K562 (cell line): ENCODE data around the gene CNTNAP4. TPM values are rescaled to one million over a fixed set of nuclear protein-coding genes. Genes with fewer than 3 reads are reported as not detected.

Experiments
- CBX5 ChIP-seq: IDR thresholded peaks from 2 replicates; pipeline ENCODE4 v1.6.1; 2014; ENCODE audit warnings: low read depth, borderline replicate concordance
- SMARCA4 ChIP-seq: fragments of 450-650 bp; IDR thresholded peaks from 2 replicates; pipeline ENCODE4 v1.6.1; 2016
- ZNF121 ChIP-seq: sonication (generic); formaldehyde crosslinking; conservative IDR thresholded peaks from 2 replicates; pipeline ENCODE4 v1.8.0; 2022; ENCODE audit warnings: missing genetic modification reagents
- ZNF175 ChIP-seq: fragments of 200-800 bp; sonication (Bioruptor generic); IDR thresholded peaks from 2 replicates; pipeline ENCODE4 v1.6.1; 2016; ENCODE audit warnings: low read depth, mild to moderate bottlenecking, missing genetic modification characterization, missing compliant biosample characterization
- polyA plus RNA-seq, 8 experiments: library from polyadenylated mRNA; depleted of rRNA in 4 of 8; stranded (reverse) in 5 of 8; unstranded in 3 of 8; fragments of >200 nt; fragmentation: Nextera tagmentation in 2 of 8; fragmentation: Illumina TruSeq in 1 of 8; extraction: Ambion mirVana in 2 of 8; extraction: Trizol in 1 of 8; gene quantifications; 2 replicates each; pipeline versions ENCODE4 v1.2.1 to v1.2.3, GENCODE V29; 2011 to 2014; ENCODE audit warnings: inconsistent platforms in 1 of 8, missing spikeins in 1 of 8
- total RNA-seq, 7 experiments: library from RNA; depleted of rRNA in 6 of 7; stranded (reverse); fragments of >200 nt in 6 of 7; fragmentation: Illumina TruSeq in 2 of 7; extraction: Trizol in 2 of 7; gene quantifications; 2 replicates each; pipeline versions ENCODE4 v1.2.1 to v1.2.3, GENCODE V29; 2011 to 2021; ENCODE audit warnings: low replicate concordance in 1 of 7
- TF ChIP-seq, protein P1 (sequence below), 2 experiments: fragments of 450-650 bp; IDR thresholded peaks; 2 replicates each; pipeline ENCODE4 v1.6.1; 2016; ENCODE audit warnings: mild to moderate bottlenecking in 2 of 2, borderline replicate concordance in 1 of 2, low read depth in 1 of 2, moderate library complexity in 1 of 2

CNTNAP4 gene
- total and polyA plus RNA-seq, 9 of the 15 experiments (the other 6 are each of a cell fraction or from before 2014, with no cell fraction given), result not detected

DNA sequence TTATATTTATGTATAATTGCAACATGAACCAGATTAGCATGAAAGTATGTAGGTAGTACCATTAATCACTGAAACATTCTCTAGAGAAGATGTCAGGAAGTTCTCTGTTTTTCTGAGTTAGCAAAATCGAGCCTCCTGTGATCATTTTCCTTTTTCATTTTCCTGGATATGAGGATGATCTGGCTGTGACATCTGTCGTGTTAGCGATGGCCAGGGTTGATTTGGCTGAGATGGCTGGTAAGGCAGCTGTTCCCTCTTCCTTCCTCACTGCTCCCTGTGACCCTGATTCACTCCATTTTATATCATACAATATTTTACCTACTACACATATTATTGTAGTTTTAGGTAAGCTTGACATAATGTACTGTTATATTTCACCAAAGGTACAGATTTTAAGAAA lies 10.3 kb downstream of the CNTNAP4 start (continued):
- TF ChIP-seq, protein P1, sequence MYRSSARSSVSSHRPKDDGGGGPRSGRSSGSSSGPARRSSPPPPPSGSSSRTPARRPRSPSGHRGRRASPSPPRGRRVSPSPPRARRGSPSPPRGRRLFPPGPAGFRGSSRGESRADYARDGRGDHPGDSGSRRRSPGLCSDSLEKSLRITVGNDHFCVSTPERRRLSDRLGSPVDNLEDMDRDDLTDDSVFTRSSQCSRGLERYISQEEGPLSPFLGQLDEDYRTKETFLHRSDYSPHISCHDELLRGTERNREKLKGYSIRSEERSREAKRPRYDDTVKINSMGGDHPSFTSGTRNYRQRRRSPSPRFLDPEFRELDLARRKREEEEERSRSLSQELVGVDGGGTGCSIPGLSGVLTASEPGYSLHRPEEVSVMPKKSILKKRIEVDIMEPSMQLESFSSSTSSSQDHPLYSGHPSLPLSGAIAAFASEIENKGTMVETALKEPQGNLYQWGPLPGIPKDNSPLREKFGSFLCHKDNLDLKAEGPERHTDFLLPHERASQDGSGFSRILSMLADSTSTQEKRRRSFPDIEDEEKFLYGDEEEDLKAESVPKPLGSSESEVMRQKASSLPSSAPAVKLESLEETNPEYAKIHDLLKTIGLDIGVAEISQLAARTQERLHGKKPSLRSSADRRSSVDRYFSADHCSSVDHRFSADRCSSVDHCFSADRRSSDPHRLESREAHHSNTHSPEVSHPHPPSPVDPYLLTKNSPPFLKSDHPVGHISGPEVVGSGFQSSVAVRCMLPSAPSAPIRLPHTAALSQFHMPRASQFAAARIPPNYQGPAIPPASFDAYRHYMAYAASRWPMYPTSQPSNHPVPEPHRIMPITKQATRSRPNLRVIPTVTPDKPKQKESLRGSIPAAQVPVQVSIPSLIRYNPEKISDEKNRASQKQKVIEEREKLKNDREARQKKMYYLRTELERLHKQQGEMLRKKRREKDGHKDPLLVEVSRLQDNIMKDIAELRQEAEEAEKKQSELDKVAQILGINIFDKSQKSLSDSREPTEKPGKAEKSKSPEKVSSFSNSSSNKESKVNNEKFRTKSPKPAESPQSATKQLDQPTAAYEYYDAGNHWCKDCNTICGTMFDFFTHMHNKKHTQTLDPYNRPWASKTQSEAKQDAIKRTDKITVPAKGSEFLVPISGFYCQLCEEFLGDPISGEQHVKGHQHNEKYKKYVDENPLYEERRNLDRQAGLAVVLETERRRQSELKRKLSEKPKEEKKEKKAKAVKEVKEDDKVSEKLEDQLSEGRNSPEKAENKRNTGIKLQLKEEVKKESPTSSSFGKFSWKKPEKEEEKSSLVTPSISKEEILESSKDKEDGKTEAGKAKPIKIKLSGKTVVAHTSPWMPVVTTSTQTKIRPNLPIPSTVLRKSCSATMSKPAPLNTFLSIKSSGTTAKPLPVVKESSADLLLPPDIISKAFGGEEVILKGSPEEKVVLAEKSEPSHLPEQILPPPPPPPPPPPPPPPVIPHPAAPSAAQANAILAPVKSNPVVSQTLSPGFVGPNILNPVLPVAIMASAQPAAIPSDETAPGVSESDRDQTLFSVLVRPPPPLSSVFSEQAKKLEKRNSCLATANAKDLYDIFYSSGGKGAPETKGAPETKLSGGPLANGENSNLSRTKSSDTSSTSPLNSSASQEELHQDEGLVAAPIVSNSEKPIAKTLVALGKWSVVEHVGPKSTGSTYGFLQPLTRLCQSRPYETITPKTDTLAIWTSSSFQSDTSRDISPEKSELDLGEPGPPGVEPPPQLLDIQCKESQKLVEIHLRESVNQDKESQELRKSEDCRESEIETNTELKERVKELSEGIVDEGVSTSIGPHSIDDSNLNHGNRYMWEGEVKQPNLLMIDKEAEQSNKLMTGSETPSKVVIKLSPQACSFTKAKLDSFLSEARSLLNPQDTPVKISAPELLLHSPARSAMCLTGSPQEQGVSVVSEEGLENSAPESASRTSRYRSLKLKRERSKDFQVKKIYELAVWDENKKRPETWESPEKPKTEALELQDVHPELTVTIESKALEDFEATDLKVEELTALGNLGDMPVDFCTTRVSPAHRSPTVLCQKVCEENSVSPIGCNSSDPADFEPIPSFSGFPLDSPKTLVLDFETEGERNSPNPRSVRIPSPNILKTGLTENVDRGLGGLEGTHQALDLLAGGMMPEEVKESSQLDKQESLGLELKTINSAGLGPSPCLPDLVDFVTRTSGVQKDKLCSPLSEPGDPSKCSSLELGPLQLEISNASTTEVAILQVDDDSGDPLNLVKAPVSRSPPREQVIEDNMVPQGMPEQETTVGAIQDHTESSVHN (IDR thresholded peaks at IDR 0.05; ENCODE audit: borderline replicate concordance in 1 of 2, low read depth in 1 of 2), result no peak
- TF ChIP-seq SMARCA4 (no peak), CBX5 (no peak), ZNF121 (CRISPR knock-in tag) (no peak), ZNF175 (CRISPR knock-in tag) (no peak)
